SU-DHL-6 (cell line): ENCODE data around the gene NCOA3.

Source experiments
- CTCF ChIP-seq: fragments of 200-600 bp; sonication (generic); IDR thresholded peaks from one replicate; pipeline ENCODE4 v1.5.1; 2017; ENCODE audit warnings: antibody characterized with exemption, mild to moderate bottlenecking, low read length, moderate library complexity; ENCODE audit not compliant: insufficient read depth, poor library complexity, severe bottlenecking
- EZH2phosphoT487 ChIP-seq: fragments of 200-600 bp; sonication (generic), shearing (Covaris generic); conservative IDR thresholded peaks from 2 replicates; pipeline ENCODE4 v1.6.1; 2018; ENCODE audit warnings: mild to moderate bottlenecking, antibody characterized with exemption, low read length, moderate library complexity, mixed read lengths

- TF ChIP-seq CTCF: no peak
- no peak for TF ChIP-seq EZH2phosphoT487
Observed at GRCh38 chr20:47551222-47551621, 49.5 kb downstream of the NCOA3 start.
